HL-60 (cell line): ENCODE data around the gene VNN1.

Experiments
- DNase-seq, 2 experiments: peaks; one replicate each; pipeline ENCODE4 v3.0.0-alpha.2; 2010 to 2020; ENCODE audit warnings: low read depth in 1 of 2, low spot score in 1 of 2
- H3K27ac ChIP-seq: fragments of 250-450 bp; sonication (Bioruptor Pico); replicated peaks from 2 replicates; pipeline ENCODE4 v1.5.1; 2020; ENCODE audit warnings: mild to moderate bottlenecking, moderate library complexity
- H3K27me3 ChIP-seq: fragments of 250-450 bp; sonication (Bioruptor Pico); 2 replicates; pipeline ENCODE4 v1.5.1; 2021; ENCODE audit warnings: mild to moderate bottlenecking, moderate library complexity; ENCODE audit not compliant: insufficient read depth, poor library complexity, severe bottlenecking
- H3K4me3 ChIP-seq: replicated peaks from 2 replicates; pipeline ENCODE4 v1.5.1; 2011; ENCODE audit warnings: mild to moderate bottlenecking, control low read depth, low read length; ENCODE audit not compliant: insufficient read depth
- CTCF ChIP-seq: IDR thresholded peaks from one replicate; pipeline ENCODE4 v1.5.1; 2011; ENCODE audit warnings: low read length, control low read depth, inconsistent platforms; ENCODE audit not compliant: insufficient read depth
- GABPA ChIP-seq: IDR thresholded peaks from 2 replicates; pipeline ENCODE4 v1.6.1; 2012; ENCODE audit warnings: low read depth
- POLR2AphosphoS5 ChIP-seq: IDR thresholded peaks from 2 replicates; pipeline ENCODE4 v1.6.1; 2012; ENCODE audit warnings: low read depth
- REST ChIP-seq: IDR thresholded peaks from 2 replicates; pipeline ENCODE4 v1.6.1; 2012; ENCODE audit warnings: low read depth; ENCODE audit not compliant: insufficient replicate concordance
- SPI1 ChIP-seq: IDR thresholded peaks from 2 replicates; pipeline ENCODE4 v1.6.1; 2012; ENCODE audit warnings: low read depth, mild to moderate bottlenecking, borderline replicate concordance

The VNN1 gene

DNA sequence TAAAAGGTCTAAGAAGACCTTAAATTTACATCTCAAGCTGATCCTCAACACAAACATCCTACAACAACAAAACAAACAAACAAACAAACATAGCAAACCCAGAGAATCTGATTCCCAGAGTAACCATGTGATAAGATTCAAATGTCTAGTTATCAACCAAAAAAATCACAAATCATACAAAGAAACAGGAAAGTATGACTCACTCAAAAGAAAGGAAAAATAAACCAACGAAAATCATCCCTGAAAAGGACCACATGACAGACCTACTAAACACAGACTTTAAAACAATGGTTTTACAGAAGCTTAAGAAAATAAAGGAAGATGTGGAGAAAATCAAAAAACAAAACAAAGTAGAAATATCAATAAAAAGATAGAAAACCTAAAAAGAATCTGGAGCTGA is 18.1 kb downstream of the VNN1 start:
- no peak overlapping the region for H3K4me3 ChIP-seq
- no peak for DNase-seq
- no peak for TF ChIP-seq SPI1
- TF ChIP-seq REST: no peak
- TF ChIP-seq CTCF: no peak
- TF ChIP-seq POLR2AphosphoS5: no peak
- no peak for TF ChIP-seq GABPA
- no peaks in the 10 kb centered on the region for H3K27me3 ChIP-seq
- H3K27ac ChIP-seq: no peak overlapping the region

DNA sequence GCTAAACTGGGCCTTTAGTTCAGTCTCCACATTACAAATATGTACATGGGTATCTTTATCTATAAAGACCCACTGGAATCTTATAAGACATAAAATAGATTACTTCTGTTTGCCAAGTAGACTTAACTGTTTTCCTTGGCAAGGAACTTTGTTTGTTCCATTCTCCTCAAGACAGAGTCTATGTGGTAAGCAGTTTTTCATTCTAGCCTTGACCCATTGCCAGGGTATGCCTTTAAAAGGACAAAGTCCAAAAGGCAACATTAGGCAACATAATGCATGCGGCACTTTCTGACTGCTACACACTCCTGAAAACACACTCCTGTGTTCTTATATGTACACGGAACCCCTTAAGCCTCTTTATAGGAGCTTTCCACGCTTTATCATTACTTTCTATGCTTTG is 20.4 kb downstream of the VNN1 start:
- Histone ChIP-seq H3K27me3 (no peaks in the 10 kb centered on the region), H3K4me3 (no peak overlapping the region), H3K27ac (no peak overlapping the region)
- TF ChIP-seq POLR2AphosphoS5 (no peak), CTCF (no peak), REST (no peak), SPI1 (no peak), GABPA (no peak)
- DNase-seq: no peak

DNA sequence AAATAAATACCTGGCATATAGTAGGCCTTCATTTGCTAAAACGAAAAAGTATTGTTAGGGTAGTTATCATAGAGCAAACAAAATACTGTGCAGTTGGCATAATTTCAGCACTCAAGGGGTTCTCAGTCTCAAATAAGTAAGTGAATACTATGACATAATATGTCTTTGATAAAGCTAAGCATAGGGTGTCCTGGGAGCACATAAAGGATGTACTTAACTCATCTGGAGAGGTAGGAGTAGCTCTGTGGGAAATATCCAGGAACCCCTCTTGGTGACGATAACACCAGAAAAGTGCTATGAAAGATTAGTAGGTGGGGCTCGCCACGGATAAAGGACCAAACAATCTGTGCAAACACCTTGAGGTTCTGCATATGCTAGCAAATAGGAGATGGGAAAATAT is 23.2 kb downstream of the VNN1 start:
- DNase-seq: no peak
- Histone ChIP-seq H3K4me3 (no peak overlapping the region), H3K27me3 (no peaks in the 10 kb centered on the region), H3K27ac (no peak overlapping the region)
- TF ChIP-seq POLR2AphosphoS5 (no peak), CTCF (no peak)

DNA sequence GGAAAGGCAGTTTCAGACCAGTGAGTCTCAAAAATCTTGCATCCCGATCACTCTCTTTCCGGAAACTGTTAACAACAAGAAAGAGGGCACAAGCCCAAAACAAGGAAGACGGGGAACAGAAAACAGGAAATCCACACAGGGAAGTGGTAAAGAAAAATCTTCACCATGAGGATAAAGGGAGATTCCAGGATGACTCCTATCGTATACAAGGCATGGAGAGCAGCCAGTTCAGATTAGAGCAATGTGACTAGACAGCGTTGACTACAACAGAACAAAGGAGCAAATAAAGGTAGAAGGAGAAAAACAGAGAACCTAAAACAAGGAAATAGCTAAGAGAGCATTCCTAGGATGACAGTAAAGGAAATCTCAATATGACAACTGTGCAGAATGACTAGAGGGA is 26.5 kb downstream of the VNN1 start:
- Histone ChIP-seq H3K4me3 (no peak overlapping the region), H3K27me3 (peaks cover 2% of the 10 kb centered on the region), H3K27ac (no peak overlapping the region)
- DNase-seq: no peak
- TF ChIP-seq GABPA (no peak), CTCF (no peak), POLR2AphosphoS5 (no peak), REST (no peak), SPI1 (no peak)
